Activated naive CD8-positive, alpha-beta T cell (primary cell): ENCODE results near the gene SMG5.

Experiments
- H3K27ac Mint-ChIP-seq: one replicate; pipeline ENCODE4 v1.8.0; 2021; ENCODE audit warnings: mixed read lengths
- H3K27me3 Mint-ChIP-seq: one replicate; pipeline ENCODE4 v1.8.0; 2021; ENCODE audit warnings: mixed read lengths
- H3K36me3 Mint-ChIP-seq: one replicate; pipeline ENCODE4 v1.8.0; 2021; ENCODE audit warnings: mixed read lengths
- H3K4me1 Mint-ChIP-seq: one replicate; pipeline ENCODE4 v1.8.0; 2021; ENCODE audit warnings: low read depth, mixed read lengths
- H3K4me3 Mint-ChIP-seq: one replicate; pipeline ENCODE4 v1.8.0; 2021; ENCODE audit warnings: mild to moderate bottlenecking, mixed read lengths
- H3K9me3 Mint-ChIP-seq: one replicate; pipeline ENCODE4 v1.8.0; 2021; ENCODE audit warnings: low read depth, mixed read lengths

SMG5 gene

DNA sequence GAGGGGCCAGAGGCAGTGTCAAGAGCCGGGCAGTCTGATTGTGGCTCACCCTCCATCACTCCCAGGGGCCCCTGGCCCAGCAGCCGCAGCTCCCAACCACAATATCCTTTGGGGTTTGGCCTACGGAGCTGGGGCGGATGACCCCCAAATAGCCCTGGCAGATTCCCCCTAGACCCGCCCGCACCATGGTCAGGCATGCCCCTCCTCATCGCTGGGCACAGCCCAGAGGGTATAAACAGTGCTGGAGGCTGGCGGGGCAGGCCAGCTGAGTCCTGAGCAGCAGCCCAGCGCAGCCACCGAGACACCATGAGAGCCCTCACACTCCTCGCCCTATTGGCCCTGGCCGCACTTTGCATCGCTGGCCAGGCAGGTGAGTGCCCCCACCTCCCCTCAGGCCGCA is 40.7 kb downstream of the SMG5 start, which contains the start of gene BGLAP:
Gene BGLAP (plus strand): TSS at position 259 of the 400 bp plus-strand sequence. CDS start 48 bp downstream, at position 307.
- Mint-ChIP-seq H3K36me3 (peaks cover 2% of the 10 kb centered on the region), H3K4me3 (no peak within 1 kb of the TSS), H3K27ac (no peak within 1 kb of the TSS), H3K27me3 (no peaks in the 10 kb centered on the region), H3K9me3 (no peaks in the 10 kb centered on the region), H3K4me1 (peaks cover 17% of the 10 kb centered on the region)

DNA sequence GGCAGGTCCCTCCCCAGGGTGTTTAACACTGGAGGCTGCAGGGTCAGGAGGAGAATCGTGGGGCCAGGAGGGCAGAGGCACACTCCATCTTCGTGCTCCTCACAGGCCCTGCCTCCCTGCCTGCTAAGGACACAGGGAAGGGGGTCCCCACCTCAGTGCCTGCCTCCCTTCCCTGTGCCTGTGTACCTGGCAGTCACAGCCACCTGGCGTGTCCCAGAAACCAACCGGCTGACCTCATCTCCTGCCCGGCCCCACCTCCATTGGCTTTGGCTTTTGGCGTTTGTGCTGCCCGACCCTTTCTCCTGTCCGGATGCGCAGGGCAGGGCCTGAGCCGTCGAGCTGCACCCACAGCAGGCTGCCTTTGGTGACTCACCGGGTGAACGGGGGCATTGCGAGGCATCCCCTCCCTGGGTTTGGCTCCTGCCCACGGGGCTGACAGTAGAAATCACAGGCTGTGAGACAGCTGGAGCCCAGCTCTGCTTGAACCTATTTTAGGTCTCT is 41.3 kb downstream of the SMG5 start:
- Mint-ChIP-seq H3K27ac (no peak overlapping the region), H3K4me3 (no peak overlapping the region), H3K27me3 (no peaks in the 10 kb centered on the region), H3K9me3 (no peaks in the 10 kb centered on the region), H3K36me3 (peaks cover 4% of the 10 kb centered on the region), H3K4me1 (peaks cover 16% of the 10 kb centered on the region)

DNA sequence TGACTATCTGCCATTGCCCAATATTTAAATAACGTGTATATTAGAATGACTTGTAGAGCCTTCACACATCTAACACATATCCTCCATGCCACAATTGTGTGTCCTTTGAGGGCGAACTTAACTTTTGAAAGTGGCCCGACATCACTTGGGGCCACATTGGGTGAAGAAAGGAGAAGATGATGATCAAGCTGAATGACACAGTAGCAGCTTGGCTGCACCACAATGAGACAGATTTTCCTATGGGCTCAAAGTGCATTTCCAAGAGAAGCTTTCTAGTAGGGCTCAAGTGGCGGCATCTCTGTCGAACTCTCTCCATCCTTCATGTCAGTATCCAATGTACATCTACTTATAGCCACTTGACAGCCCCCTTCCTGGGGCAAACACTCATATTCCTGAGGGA is 44.4 kb downstream of the SMG5 start:
- Mint-ChIP-seq H3K4me3 (no peak overlapping the region), H3K27ac (no peak overlapping the region), H3K4me1 (no peaks in the 10 kb centered on the region), H3K9me3 (no peaks in the 10 kb centered on the region), H3K27me3 (no peaks in the 10 kb centered on the region), H3K36me3 (peaks cover 9% of the 10 kb centered on the region)

DNA sequence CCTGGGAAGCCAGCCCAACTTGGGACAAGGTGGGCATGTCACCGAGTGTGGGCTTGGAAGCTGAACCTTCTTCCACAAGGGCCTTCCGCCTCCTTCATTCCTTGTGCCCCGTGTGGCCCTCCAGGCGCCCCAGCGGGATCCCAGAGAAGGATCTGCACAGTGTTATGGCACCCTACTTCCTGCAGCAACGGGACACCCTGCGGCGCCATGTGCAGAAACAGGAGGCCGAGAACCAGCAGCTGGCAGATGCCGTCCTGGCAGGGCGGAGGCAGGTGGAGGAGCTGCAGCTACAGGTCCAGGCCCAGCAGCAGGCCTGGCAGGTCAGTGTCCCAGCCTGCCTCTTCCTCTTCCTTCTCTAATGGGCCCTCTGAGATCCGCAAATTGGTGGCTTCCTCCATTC is 46.5 kb downstream of the SMG5 start:
- H3K36me3 Mint-ChIP-seq: peaks cover 9% of the 10 kb centered on the region
- no peaks in the 10 kb centered on the region for H3K9me3 Mint-ChIP-seq
- H3K27me3 Mint-ChIP-seq: no peaks in the 10 kb centered on the region
- no peak overlapping the region for H3K27ac Mint-ChIP-seq
- H3K4me1 Mint-ChIP-seq: no peaks in the 10 kb centered on the region
- no peak overlapping the region for H3K4me3 Mint-ChIP-seq

DNA sequence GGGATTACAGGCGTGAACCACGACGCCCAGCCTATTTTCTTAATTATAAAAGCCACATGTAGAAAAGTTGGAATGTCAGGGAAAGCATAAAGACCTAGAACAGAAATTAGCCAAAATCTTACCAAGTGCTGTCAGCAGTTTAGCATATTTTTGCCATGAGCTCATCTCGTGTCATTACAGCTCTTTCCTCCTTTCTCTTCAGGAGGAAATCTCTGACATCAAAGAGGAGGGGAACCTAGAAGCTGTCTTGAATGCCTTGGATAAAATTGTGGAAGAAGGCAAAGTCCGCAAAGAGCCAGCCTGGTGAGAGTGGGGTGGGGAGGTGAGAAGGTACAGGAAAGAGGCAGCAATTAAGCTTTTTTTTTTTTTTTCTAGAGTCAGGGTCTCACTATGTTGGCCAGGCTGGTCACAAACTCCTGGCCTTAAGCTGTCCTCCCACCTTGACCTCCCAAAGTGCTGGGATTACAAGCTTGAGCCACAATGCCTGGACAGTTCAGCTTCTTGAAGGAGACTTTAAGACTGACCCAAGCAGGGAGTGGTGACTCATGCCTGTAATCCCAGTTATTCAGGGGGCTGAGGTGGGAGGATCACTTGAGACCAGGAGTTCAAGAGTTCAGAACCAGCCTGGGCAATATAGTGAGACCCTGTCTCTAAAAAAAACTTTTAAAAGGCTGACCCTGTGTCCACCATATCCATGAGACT is 49.0 kb downstream of the SMG5 start:
- H3K4me1 Mint-ChIP-seq: no peaks in the 10 kb centered on the region
- no peak overlapping the region for H3K27ac Mint-ChIP-seq
- peaks cover 9% of the 10 kb centered on the region for H3K36me3 Mint-ChIP-seq
- H3K9me3 Mint-ChIP-seq: no peaks in the 10 kb centered on the region
- no peak overlapping the region for H3K4me3 Mint-ChIP-seq
- no peaks in the 10 kb centered on the region for H3K27me3 Mint-ChIP-seq

DNA sequence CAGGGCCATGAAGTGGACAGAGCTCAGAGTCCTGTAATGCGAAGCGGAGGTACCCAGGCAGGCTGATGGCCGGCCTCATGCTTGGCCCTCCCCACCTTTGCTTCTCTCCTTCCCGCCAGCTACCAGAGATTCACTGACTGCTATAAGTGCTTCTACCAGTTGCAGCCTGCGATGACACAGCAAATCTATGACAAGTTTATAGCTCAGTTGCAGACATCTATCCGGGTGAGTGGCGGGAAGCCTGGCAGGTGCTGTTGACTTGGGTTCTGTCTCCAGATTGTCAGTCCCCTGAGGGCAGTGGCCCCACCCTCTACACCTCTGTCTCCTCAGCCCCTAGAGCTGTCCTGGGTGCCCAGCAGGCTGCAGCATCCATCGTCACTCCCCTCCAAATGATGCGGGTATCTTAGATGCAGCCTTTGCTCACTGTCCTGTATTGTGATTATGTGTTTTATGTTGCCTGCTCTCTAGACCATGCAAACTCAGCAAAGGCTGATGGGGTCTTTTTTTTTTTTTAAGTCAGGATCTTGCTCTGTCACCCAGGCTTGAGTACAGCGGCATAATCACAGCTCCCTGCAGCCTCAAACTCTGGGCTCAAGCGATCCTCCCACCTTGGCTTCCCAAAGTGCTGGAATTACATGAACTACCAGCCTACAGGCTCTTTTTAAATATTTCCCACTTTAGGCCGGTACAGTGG is 50.3 kb downstream of the SMG5 start:
- Mint-ChIP-seq H3K9me3 (no peaks in the 10 kb centered on the region), H3K36me3 (peaks cover 11% of the 10 kb centered on the region), H3K4me1 (peaks cover 2% of the 10 kb centered on the region), H3K27me3 (no peaks in the 10 kb centered on the region), H3K4me3 (no peak overlapping the region), H3K27ac (no peak overlapping the region)

DNA sequence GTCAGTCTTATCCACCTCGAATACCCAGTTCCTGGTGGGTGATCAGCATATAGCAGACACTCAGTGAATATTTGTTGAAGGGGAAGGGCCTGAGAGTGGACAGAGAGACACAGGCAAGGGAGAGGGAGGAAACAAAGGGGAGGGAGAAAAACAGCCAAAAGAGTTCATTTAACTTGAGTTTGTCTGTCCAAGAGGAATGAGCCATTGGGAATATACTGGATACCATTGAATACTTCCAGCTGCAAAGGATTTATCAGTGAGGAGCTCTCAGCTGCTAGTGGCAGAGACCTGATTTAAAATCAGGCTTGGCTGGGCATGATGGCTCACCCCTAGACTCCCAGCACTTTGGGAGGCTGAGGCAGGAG is 52.2 kb downstream of the SMG5 start:
- Mint-ChIP-seq H3K27me3 (no peaks in the 10 kb centered on the region), H3K9me3 (no peaks in the 10 kb centered on the region), H3K36me3 (peaks cover 11% of the 10 kb centered on the region), H3K4me3 (no peak overlapping the region), H3K27ac (peak overlapping the region; percentile 46), H3K4me1 (peaks cover 12% of the 10 kb centered on the region)

DNA sequence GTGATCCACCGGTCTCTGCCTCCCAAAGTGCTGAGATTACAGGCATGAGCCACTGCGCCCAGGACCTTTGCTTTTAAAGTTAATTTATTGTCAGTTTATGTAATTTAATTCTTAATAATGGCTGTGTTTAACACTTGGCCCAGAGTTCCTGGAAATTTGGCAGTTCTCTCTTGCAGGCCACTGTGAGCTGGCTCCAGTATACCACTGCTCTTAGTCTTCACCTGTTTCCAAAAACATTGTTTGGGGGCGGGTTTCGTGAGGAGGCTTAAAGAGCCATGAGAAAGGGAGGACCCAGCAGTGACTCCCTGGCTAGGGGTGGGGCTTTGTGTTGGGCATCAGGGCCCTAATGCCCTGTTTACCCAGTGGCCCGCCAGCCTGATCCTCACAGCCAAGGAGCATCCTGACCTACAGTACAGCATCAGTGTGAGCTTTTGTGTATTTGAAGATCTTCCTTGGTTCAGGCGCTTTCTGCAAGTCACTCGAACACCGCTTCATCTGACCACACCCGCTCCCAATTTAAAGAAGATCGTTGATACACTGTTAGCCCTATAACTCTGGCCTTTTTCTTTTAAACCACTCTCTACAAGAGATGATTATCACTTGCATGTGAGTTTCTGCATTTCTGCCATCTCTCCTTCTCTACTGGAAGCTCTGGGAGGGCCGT is 52.7 kb downstream of the SMG5 start:
- no peak overlapping the region for H3K4me3 Mint-ChIP-seq
- H3K9me3 Mint-ChIP-seq: no peaks in the 10 kb centered on the region
- no peaks in the 10 kb centered on the region for H3K27me3 Mint-ChIP-seq
- peak overlapping the region; percentile 46 for H3K27ac Mint-ChIP-seq
- H3K36me3 Mint-ChIP-seq: peaks cover 13% of the 10 kb centered on the region
- H3K4me1 Mint-ChIP-seq: peaks cover 15% of the 10 kb centered on the region

DNA sequence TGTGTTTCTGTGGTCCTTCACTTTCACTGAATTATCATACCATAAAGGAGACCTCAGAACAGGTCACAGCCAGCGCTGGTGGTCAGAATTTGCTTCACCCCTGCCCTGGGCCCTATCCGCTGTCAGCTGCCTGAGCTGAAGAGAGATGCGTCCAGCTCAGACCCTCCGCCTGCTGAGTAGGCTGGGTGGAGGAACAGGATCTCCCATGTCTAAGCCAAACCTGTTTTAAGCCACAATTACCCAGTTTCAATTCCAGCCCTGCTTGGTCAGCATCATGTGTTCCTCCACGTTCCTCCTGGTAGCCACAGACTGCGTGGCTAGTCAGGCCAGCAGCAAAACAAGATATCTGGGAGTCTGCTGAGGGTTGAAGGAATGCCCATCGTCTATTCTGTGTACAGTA is 54.1 kb downstream of the SMG5 start:
- Mint-ChIP-seq H3K9me3 (no peaks in the 10 kb centered on the region), H3K4me3 (no peak overlapping the region), H3K36me3 (peaks cover 13% of the 10 kb centered on the region), H3K4me1 (peaks cover 22% of the 10 kb centered on the region), H3K27me3 (no peaks in the 10 kb centered on the region), H3K27ac (peak overlapping the region; percentile 54)

DNA sequence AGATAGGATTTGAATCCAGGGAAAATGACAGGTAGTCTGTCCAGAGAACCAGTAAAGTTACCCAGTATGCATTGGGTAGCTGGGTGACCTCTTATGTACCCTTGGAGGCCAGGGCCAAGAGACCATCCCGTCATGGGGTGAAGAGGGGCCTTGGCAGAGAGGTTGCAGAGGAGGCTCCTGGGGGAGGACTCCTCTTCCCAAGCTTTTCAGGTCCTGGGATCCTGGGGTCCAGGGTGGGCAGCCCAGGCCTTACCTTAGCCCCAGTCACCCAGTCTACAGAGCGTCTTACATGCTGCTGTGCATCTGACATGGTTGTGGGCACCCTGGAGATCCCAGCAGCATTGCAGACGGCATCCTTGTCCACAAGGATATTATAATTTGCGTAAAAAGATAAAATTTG is 55.8 kb downstream of the SMG5 start:
- H3K27ac Mint-ChIP-seq: peak overlapping the region; percentile 96
- H3K4me3 Mint-ChIP-seq: peak overlapping the region; percentile 35
- H3K27me3 Mint-ChIP-seq: no peaks in the 10 kb centered on the region
- peaks cover 21% of the 10 kb centered on the region for H3K36me3 Mint-ChIP-seq
- H3K4me1 Mint-ChIP-seq: peaks cover 39% of the 10 kb centered on the region
- H3K9me3 Mint-ChIP-seq: no peaks in the 10 kb centered on the region

DNA sequence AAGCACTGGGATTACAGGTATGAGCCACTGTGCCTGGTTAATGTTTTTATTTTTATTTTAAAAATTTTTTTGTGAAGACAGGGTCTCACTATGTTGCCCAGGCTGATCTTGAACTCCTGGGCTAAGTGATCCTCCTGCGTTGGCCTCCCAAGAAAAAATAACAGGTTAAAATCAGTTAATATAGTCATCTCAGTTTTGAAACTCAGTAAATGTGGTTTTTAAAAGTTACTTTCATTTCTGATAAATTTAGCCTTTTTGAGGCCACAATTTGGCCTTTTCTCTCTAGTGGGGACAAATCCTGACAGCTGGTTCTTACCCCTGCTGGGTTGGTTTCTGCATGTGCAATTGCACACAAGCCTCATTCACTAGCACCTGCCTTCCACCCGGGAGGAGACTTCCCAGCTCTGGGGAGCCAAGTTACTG is 56.5 kb downstream of the SMG5 start:
- peaks cover 46% of the 10 kb centered on the region for H3K4me1 Mint-ChIP-seq
- H3K36me3 Mint-ChIP-seq: peaks cover 27% of the 10 kb centered on the region
- H3K27me3 Mint-ChIP-seq: no peaks in the 10 kb centered on the region
- peak overlapping the region; percentile 96 for H3K27ac Mint-ChIP-seq
- H3K9me3 Mint-ChIP-seq: no peaks in the 10 kb centered on the region
- H3K4me3 Mint-ChIP-seq: peak overlapping the region; percentile 35

DNA sequence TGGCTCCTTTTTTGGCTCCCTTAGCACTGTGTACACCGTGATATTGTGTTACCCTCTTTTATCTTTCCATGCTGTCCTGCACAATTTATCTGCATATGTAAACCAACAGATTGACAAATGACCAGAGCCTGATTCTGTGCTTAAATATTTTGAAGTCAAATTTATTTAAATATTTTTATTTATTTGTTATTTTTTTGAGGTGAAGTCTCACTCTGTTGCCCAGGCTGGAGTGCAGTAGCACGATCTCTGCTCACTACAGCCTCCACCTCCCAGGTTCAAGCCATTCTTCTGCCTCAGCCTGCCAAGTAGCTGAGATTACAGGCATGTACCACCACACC is 57.0 kb downstream of the SMG5 start:
- Mint-ChIP-seq H3K36me3 (peaks cover 30% of the 10 kb centered on the region), H3K4me1 (peaks cover 49% of the 10 kb centered on the region), H3K27ac (peak overlapping the region; percentile 92)

DNA sequence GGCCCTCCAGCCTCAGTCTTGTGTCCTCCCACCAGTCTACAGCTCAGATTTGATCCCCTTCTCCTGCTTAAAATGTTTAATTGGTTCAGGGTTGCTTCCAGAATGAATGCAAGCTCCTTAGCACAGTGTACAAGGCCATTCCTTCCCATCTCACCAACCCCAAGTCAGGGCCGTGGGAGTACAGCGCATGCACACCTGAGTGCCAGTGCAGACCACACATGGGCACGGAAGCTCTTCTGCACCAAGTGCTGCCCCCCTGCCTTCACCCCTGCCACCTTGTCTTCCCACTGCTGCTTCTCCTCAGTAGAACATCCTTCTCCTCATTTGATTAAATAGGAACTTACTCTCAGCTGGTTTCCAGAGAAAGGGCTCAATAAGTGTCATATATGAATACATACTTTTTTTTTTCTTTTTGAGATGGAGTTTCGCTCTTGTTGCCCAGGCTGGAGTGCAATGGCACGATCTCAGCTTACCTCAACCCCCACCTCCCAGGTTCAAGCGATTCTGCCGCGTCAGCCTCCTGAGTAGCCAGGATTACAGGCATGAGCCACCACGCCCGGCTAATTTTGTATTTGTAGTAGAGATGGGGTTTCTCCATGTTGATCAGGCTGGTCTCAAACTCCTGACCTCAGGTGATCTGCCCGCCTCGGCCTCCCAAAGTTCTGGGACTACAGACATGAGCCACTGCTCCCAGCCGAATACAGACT is 60.5 kb downstream of the SMG5 start:
- peak overlapping the region; percentile 100 for H3K27ac Mint-ChIP-seq

More for the DNA sequence above, 57.0 kb downstream of the SMG5 start:
- peak overlapping the region; percentile 5 for H3K4me3 Mint-ChIP-seq
- H3K27me3 Mint-ChIP-seq: no peaks in the 10 kb centered on the region
- no peaks in the 10 kb centered on the region for H3K9me3 Mint-ChIP-seq

DNA sequence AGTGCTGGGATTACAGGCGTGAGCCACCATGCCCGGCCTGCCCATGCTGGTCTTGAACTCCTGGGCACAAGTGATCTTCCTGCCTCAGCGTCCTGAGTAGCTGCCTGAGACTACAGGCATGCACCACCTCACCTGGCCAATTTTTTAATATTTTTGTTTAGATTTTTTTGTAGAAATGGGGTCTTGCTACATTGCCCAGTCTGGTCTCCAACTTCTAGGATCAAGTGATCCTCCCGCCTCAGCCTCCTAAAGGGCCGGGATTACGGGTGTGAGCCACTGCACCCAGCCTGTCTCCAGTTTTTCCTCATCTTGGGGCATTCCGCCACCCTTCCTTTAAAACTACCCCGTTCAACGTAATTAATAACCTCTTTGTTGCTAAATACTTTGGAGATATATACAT is 62.4 kb downstream of the SMG5 start:
- H3K27ac Mint-ChIP-seq: peak overlapping the region; percentile 100
- H3K9me3 Mint-ChIP-seq: no peaks in the 10 kb centered on the region
- H3K27me3 Mint-ChIP-seq: no peaks in the 10 kb centered on the region
- H3K4me3 Mint-ChIP-seq: peak overlapping the region; percentile 44
- H3K36me3 Mint-ChIP-seq: peaks cover 27% of the 10 kb centered on the region
- H3K4me1 Mint-ChIP-seq: peaks cover 68% of the 10 kb centered on the region

More for the DNA sequence above, 60.5 kb downstream of the SMG5 start:
- Mint-ChIP-seq H3K4me1 (peaks cover 72% of the 10 kb centered on the region), H3K4me3 (peak overlapping the region; percentile 80), H3K27me3 (no peaks in the 10 kb centered on the region), H3K9me3 (no peaks in the 10 kb centered on the region), H3K36me3 (peaks cover 35% of the 10 kb centered on the region)

DNA sequence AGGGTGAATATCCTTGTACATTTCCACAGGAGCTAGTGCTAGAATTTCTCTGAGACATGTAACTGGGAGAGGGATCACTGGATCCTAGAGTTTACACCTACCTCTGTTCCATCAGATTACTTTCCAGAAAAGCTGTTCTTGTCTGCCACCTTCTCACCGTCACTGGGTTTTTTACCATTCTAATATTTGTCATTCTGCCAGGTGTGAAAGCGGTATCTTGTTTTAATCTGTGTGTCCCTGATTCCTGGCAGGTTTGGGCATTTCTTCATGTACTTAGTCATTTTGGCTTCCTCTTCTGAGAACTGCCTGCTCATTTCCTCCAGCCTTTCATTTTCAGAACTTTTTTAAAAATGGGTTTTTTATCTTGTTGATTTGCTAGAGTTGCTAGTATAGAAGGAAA is 64.8 kb downstream of the SMG5 start:
- H3K4me3 Mint-ChIP-seq: peak overlapping the region; percentile 87
- H3K4me1 Mint-ChIP-seq: peaks cover 71% of the 10 kb centered on the region
- no peaks in the 10 kb centered on the region for H3K9me3 Mint-ChIP-seq
- H3K27ac Mint-ChIP-seq: peak overlapping the region; percentile 100
- H3K36me3 Mint-ChIP-seq: peaks cover 29% of the 10 kb centered on the region
- H3K27me3 Mint-ChIP-seq: no peaks in the 10 kb centered on the region
